Calu3 (cell line): ENCODE results near the gene MTPN. TPM values are rescaled to one million over a fixed set of nuclear protein-coding genes. Genes with fewer than 3 reads are reported as not detected.

Source experiments
- BruUV-seq: library from RNA; stranded (reverse); fragments of 400-500 nt; replicated peaks from 2 replicates; lab custom pipeline; 2021; lab: Mats Ljungman, UMichigan
- CTCF ChIA-PET: fragments of 300-600 bp; sonication (Branson Sonifier 250); formaldehyde crosslinking; loops from one replicate; lab custom pipeline; 2022; ENCODE audit warnings: antibody characterized with exemption; lab: Charles Lee
- DNase-seq: peaks from one replicate; pipeline ENCODE4 v3.0.0; 2022
- H3K27ac Mint-ChIP-seq: one replicate; pipeline ENCODE4 v1.8.0; 2022; ENCODE audit warnings: mixed read lengths; ENCODE audit not compliant: unreplicated experiment
- H3K27me3 Mint-ChIP-seq: one replicate; pipeline ENCODE4 v1.8.0; 2022; ENCODE audit warnings: mixed read lengths; ENCODE audit not compliant: unreplicated experiment
- H3K36me3 Mint-ChIP-seq: one replicate; pipeline ENCODE4 v1.8.0; 2022; ENCODE audit warnings: mild to moderate bottlenecking, moderate library complexity, mixed read lengths; ENCODE audit not compliant: insufficient read depth, unreplicated experiment
- H3K4me1 Mint-ChIP-seq: one replicate; pipeline ENCODE4 v1.8.0; 2022; ENCODE audit warnings: mild to moderate bottlenecking, low read depth, mixed read lengths; ENCODE audit not compliant: unreplicated experiment
- H3K4me3 Mint-ChIP-seq: one replicate; pipeline ENCODE4 v1.8.0; 2022; ENCODE audit warnings: mild to moderate bottlenecking, low read depth, moderate library complexity, mixed read lengths; ENCODE audit not compliant: unreplicated experiment
- H3K9me3 Mint-ChIP-seq: one replicate; pipeline ENCODE4 v1.8.0; 2022; ENCODE audit warnings: low read depth, mixed read lengths; ENCODE audit not compliant: unreplicated experiment
- CTCF ChIP-seq: fragments of 200-600 bp; IDR thresholded peaks from one replicate; pipeline ENCODE4 v1.8.0; 2022; ENCODE audit warnings: antibody characterized with exemption; ENCODE audit not compliant: unreplicated experiment
- intact Hi-C: fragments of 100-400 bp; cut with micrococcal nuclease; formaldehyde crosslinking; loops from one replicate; pipeline ENCODE4 v1.10.0; 2022; ENCODE audit not compliant: unreplicated experiment
- total RNA-seq: library from RNA; stranded (reverse); gene quantifications from 2 replicates; pipeline ENCODE4 v1.2.3, GENCODE V29; 2022

The MTPN gene
- total RNA-seq, 1 experiment from 2014 or later = 122 TPM

- no TSS peak for BruUV-seq
- H3K27ac Mint-ChIP-seq = no peak overlapping the region
- peaks cover 69% of the 10 kb centered on the region for H3K27me3 Mint-ChIP-seq
- CTCF ChIA-PET = interaction anchor here (0.5 kb wide), 1 partner anchor 94 kb away, joined by 4 read pairs; no protein-coding TSS in a partner anchor
- no peak for TF ChIP-seq CTCF
- no peak overlapping the region for H3K4me3 Mint-ChIP-seq
- intact Hi-C loops = no loop called here
- DNase-seq = no peak
- no peaks in the 10 kb centered on the region for H3K4me1 Mint-ChIP-seq
- no peaks in the 10 kb centered on the region for H3K36me3 Mint-ChIP-seq
- H3K9me3 Mint-ChIP-seq = no peaks in the 10 kb centered on the region
Measured at GRCh38 chr7:136018104-136018503, 40.9 kb upstream of the MTPN start.

GRCh38 chr7:136016649-136017395, 39.7 kb upstream of the MTPN start:
- Mint-ChIP-seq H3K27me3 (peaks cover 69% of the 10 kb centered on the region), H3K27ac (no peak overlapping the region), H3K9me3 (no peaks in the 10 kb centered on the region), H3K4me1 (no peaks in the 10 kb centered on the region), H3K4me3 (no peak overlapping the region), H3K36me3 (no peaks in the 10 kb centered on the region)
- intact Hi-C loops = no loop called here
- CTCF ChIA-PET = no interaction called here
- TF ChIP-seq CTCF = no peak
- BruUV-seq = no TSS peak
- no peak for DNase-seq

GRCh38 chr7:136015638-136016037, 38.5 kb upstream of the MTPN start:
- H3K27ac Mint-ChIP-seq = no peak overlapping the region
- intact Hi-C loops = no loop called here
- no peak for DNase-seq
- peaks cover 77% of the 10 kb centered on the region for H3K27me3 Mint-ChIP-seq
- no peak overlapping the region for H3K4me3 Mint-ChIP-seq
- CTCF ChIA-PET = no interaction called here
- BruUV-seq = no TSS peak
- H3K4me1 Mint-ChIP-seq = no peaks in the 10 kb centered on the region
- no peak for TF ChIP-seq CTCF
- no peaks in the 10 kb centered on the region for H3K36me3 Mint-ChIP-seq
- no peaks in the 10 kb centered on the region for H3K9me3 Mint-ChIP-seq

- Mint-ChIP-seq H3K27me3 (peaks cover 82% of the 10 kb centered on the region), H3K36me3 (no peaks in the 10 kb centered on the region), H3K27ac (no peak overlapping the region), H3K4me3 (no peak overlapping the region), H3K9me3 (no peaks in the 10 kb centered on the region), H3K4me1 (no peaks in the 10 kb centered on the region)
- no peak for TF ChIP-seq CTCF
- CTCF ChIA-PET = no interaction called here
- BruUV-seq = no TSS peak
- intact Hi-C loops = no loop called here
- DNase-seq = no peak
Measured at GRCh38 chr7:136014659-136015058, 37.5 kb upstream of the MTPN start.
